GM10248 (cell line): ENCODE results near the gene FOXK1.

Experiments
- CTCF ChIA-PET: fragments of 300-600 bp; sonication (Branson Sonifier 250); formaldehyde crosslinking; extraction: SDS; loops from one replicate; lab custom pipeline; 2021; ENCODE audit warnings: antibody characterized with exemption; lab: Yijun Ruan, JAX
- POLR2A ChIA-PET: fragments of 350-650 bp; sonication (Branson Sonifier 250); formaldehyde crosslinking; extraction: SDS; loops from one replicate; lab custom pipeline; 2020; ENCODE audit warnings: antibody characterized with exemption; lab: Yijun Ruan, JAX
- DNase-seq: peaks from one replicate; pipeline ENCODE4 v3.0.0; 2012; ENCODE audit errors: extremely low spot score
- CTCF ChIP-seq: IDR thresholded peaks from 2 replicates; pipeline ENCODE4 v1.5.1; 2012; ENCODE audit warnings: mild to moderate bottlenecking, low read depth; ENCODE audit errors: extremely low read depth, missing control alignments, control extremely low read depth

Gene FOXK1

GRCh38 chr7:4729266-4729665 is 47.2 kb downstream of the FOXK1 start:
- DNase-seq = no peak
- no peak for TF ChIP-seq CTCF
- POLR2A ChIA-PET = no interaction called here
- CTCF ChIA-PET = interaction anchor here (0.9 to 1.4 kb wide), 2 partner anchors 14 to 15 kb away, joined by 3 to 4 read pairs; no protein-coding TSS in a partner anchor

- POLR2A ChIA-PET = no interaction called here
- TF ChIP-seq CTCF = no peak
Observed at GRCh38 chr7:4730276-4730675, 48.2 kb downstream of the FOXK1 start.

GRCh38 chr7:4730971-4731370 is 48.9 kb downstream of the FOXK1 start:
- CTCF ChIA-PET = no interaction called here
- DNase-seq = no peak
- no peak for TF ChIP-seq CTCF
- POLR2A ChIA-PET = no interaction called here

More at GRCh38 chr7:4730276-4730675, 48.2 kb downstream of the FOXK1 start:
- CTCF ChIA-PET = interaction anchor here (1.4 kb wide), 1 partner anchor 13 kb away, joined by 3 read pairs; no protein-coding TSS in a partner anchor
- no peak for DNase-seq

- no peak for DNase-seq
- ChIA-PET POLR2A (no interaction called here), CTCF (no interaction called here)
- no peak for TF ChIP-seq CTCF
Observed at GRCh38 chr7:4731803-4732202, 49.7 kb downstream of the FOXK1 start.

GRCh38 chr7:4733936-4734528 is 51.9 kb downstream of the FOXK1 start:
- TF ChIP-seq CTCF = no peak
- DNase-seq = no peak
- ChIA-PET CTCF (interaction anchor here (4.2 kb wide), 1 partner anchor 12 kb away, joined by 22 read pairs; no protein-coding TSS in a partner anchor), POLR2A (interaction anchor here (0.5 kb wide), 2 partner anchors 8 to 9 kb away, joined by 4 to 5 read pairs; no protein-coding TSS in a partner anchor)

GRCh38 chr7:4734587-4735345 is 52.7 kb downstream of the FOXK1 start:
- ChIA-PET POLR2A (no interaction called here), CTCF (interaction anchor here (0.8 to 4.2 kb wide), 7 partner anchors 9 to 364 kb away, joined by 3 to 22 read pairs (median 3); no protein-coding TSS in a partner anchor)
- DNase-seq = no peak
- TF ChIP-seq CTCF = no peak
